Stimulated activated CD8-positive, alpha-beta memory T cell treated with anti-CD3 and anti-CD28 coated beads, Interleukin-7, amount 100 ng/mL, for 48 hours (primary cell): ENCODE measurements around the gene CD48.

Experiments
- DNase-seq, 2 donors: peaks; one replicate each; pipeline ENCODE4 v3.0.0-alpha.2; 2020; ENCODE audit warnings: low read depth in 1 of 2; ENCODE audit errors: extremely low read depth in 1 of 2

CD48 gene

DNA sequence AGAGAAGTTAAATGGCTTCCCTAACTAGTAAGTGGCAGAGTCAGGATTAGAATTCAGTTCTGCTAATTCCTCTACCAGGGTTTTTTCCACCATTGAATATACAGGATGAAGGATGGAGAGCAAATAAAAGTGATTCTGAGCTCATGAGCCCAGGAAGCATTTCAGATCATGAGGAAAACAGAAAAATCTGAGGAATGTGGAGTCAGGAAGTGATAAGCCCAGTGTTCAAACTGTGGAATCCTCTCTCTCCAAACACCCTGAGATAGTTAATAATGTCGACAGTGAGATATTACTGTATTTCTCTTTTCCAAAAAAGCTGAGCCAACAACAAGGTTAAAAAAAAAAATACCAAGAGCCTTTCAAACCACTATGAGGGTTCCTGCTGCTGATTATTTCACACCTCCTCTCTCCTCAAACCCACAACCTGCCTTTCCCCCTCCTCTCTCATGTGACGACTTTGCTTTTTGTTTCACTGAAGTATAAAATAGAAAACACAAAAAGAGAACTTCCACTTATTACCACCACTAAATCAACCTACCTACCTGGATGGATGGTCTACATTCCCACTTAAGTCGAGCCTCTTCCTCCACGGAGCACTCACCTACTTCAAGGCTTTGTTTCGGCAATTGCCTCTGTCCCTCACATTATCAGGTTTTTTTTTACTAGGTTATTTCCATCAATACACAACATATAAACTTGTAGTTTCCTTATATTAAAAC, 73.6 kb downstream of the CD48 start:
- DNase-seq, result no peak

DNA sequence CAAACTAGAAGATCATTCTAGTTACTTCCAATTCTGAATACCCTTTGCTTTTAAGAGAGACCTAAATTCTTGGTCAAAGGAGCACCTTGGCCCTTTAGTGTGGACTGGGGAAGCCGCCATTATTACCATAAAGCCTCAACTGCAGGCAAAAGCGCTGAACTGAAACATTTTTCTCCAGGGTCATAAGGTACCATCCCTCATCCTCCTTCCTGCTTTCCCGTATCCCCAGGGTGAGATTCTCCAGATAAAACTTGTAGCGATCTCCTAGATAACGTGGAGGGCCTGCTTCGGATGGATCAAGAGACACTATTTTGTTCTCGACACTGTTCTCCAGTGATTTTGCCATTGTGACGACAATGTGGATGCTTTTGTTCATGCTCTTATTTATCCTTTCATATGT, 74.6 kb downstream of the CD48 start:
- DNase-seq, result no peak

DNA sequence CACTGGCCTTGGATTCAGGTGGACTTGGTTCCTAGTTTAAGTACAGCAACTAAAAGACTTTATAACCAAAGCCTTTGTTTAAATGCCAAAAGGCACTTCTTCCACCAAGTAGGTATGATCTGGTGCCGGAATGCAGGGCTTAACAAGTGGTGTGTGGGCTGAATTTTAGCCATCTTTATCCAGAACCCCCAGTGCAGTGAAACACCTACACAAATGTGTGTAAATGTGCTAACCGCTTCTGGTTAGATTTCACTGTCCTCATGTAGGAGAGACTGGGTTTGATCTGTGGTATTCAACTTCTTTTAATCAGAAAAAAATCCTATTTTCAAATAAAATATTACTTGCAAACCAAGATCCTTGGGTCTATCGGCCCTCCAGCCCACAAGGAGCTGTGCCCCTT, 75.1 kb downstream of the CD48 start:
- no peak for DNase-seq

DNA sequence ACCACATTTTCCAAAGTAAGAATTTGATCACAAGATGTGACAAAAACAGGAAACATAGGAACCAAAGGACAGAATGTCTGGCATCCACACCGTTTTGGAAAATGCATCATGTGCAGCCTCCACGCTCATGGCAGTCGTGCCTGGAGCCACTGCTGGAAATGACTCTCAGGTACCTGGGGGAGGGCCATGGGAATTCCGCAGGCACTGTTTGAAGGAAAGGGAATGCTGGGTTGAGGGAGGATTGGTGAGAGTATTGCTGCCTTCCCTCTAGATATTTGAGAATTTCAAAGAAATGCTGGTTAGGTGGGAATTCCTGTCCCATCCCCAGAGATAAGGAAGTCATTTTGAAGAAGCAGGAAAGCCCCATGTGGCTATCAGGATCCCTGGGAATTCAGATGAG, 75.5 kb downstream of the CD48 start:
- no peak for DNase-seq

DNA sequence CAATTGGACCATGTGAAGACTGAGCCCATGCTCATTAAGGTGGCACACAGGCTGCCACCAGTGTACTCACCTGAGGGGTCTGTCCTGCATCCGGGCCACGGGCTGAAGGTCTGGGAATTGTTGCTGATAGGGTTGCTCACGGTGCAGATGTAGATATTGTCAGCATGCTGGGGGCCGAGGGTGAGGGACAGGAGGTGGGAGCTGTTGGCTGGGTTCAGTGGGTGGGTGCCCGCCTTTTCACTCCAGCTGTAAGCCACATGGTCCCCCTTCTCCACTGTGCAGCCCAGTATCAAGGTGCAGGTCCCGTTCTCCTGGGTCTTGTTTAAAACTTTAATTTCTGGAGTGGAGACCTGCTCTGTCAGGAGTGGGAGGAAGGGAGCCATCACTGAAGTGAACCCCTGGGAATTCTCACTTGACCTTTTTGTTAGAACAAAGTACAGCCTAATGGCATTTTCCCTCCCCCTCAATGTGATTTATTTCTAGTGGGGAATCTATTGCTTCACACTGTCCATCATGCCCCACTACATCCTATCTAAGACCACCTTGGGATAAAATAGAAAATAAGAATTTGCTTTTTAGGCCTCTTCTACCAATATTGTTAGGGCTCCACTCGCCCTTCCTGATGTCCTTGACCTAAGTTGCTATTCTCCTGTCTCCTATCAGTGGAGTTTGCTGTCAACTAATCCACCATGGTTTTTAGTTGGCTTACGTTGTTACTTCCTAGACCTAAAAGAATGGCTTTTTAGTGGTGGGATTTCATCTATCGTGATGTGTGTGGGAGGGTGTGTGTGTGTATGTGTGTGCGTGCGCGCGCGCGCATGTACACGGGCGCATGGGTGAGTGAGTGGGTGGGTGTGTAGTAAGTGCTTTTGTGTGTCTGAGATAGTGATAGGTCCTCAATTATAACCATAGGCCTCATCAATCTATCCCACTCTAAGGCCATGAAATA, 76.8 kb downstream of the CD48 start:
- no peak for DNase-seq

DNA sequence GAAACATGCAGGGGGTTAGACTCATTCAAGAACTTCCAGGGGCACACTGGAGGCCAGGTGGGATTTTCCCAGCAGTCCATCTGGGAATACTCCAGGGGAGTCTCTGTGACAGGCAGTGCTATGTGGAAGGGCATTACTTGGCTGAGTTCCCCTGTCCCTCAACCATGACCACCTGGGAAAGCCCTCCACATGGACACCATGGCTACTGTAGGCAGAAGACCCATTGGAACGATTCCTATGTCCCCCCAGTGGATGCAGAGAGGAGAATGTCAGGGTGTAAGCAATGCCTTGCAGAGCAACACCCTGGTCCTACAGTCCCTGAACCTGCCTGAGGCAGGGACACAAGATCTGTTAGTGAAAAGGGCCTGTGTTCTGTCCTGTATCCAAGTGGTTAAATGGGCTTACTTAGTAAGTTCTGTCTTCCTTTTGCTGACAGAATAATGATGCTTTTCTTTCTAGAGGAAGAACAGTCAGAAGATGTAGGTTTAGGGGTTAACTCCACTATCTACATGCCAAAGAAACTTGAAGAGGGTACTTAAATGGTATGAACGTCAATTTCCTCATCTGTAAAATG, 78.2 kb downstream of the CD48 start:
- no peak for DNase-seq

DNA sequence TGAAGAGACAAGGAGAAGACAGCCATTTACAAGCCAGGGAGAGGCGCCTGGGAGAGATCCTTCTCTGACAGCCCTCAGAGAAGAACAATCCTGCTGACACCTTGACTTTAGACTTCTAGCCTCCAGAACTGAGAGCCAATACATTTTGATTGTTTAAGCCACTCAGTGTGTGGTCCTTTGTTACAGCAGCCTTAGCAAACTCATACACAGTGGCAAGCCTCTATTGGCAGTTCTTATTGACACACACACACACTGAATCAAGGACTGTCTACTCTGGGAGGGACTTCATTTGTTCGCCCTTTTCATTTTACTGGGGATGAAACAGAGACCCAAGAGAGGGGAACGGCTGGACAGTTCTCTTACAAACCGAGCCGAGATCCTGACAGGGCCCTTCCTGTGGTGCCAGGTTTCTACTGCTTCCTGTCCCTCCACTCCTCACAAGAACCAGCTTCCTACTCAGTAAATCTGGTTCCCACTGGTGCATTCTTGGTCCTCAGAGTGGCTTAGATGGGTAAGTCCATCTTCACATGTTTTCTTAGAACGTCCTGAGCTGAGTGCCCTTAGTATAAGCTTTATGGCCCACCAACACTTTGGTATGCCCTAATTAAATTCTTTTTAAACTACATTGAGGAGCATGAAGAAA, 79.5 kb downstream of the CD48 start:
- no peak for DNase-seq

DNA sequence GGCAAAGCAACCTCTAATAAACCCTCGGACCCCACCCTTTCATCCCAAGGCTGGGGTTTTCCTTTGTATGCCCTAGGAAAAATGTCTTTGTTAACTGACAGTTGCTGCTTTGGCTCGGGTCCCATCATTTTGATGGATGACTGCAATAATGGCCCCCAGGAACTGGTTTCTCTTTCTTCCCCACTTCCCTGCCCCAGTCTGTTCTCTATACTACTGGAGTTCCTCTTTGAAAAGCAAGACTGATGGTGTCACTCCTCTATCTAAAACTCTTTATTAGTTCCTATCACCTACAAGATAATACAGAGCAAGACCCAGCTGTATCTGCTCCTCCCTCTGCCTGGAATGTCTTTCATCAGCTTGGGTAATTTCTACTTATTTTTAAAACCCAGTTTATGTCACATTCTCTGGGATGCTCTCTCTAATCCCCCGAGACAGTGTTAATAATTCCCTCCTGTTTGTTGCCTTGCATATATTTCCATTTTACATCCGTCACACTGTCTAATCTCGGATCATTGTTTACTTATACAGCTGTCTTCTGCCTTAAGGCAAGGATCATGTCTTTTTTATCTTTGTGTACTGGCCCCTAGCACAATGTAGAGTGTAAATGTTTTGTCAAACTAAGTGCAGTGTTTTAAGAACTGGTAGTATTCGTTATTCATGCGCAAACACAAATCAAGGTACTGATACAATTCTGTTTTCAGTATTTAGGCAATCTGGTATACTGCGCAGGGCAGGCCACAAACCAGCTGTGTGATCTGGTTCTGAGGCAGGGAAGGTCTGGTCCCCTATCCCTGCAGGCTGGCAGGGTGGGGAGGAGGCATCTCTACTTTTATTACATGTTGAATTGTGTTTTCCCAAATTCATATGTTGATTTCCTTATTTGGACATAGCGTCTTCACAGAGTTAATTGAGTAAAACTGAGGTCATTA, 80.8 kb downstream of the CD48 start:
- DNase-seq, result no peak

DNA sequence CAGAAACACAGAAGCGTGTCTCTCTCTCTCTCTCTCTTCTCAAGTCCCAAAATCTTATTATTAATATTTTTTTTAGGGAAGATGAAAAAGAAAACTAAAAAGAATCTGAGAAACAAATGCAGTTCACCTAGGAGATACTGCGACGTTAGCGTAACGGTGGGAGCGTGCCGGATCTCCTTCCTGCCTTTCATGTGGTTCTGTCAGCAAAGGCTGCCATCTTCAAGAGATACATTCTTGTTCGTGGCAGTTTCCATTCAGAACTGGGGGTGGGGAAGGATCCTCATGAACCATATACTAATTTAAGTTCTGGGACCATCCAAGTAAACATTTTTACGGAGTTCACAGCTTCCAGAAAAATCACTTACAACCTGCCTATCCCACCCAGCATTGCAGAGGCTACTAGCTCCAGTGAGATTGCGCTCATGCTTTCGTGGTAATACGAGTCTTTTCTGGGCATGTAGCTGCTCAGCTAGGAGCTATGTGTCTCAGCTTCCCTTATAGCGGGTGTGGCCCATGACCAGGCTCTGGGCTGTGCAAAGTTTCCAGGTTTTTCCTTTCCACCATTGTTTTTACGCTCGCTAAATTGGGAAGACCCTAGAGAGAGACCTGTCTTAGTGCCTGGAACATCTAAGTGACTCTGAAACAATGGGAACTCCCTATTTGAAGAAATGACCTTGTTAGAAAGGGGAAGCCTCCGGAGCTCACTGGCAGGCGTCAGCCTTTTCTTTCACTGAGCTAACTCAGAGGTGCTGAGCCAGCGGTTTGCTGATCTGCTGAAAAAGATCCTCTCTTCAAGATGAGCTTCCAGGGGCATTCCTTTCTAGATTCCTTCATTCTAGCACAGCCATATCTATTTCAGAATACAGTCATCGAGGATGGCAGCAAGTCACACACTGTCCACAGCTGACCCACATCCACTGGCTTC, 82.1 kb downstream of the CD48 start:
- DNase-seq, result no peak

DNA sequence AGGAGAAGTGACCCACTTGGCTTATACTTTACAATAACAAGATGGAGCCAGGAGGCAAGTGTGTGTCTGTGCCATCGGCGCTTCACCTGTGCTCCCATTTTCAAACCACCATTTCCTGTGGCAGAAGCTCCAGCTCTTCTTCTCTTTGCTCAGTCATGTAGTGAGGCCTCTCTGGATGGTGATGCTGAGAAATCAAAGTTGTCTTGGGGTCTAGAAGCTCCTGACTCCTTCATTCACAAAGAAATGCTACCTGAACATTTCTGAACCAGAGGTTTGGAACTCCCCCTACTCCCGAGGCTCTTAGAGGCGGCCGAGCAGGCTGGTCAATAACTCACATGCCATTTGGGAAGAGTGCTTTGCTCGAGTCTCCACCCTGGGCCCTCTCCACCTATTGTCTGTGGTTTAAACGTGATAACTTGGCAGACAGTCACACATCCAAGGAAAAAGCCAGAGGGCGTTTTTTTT, 82.8 kb downstream of the CD48 start:
- DNase-seq, result no peak
